ENCODE results near the gene KRT71. TPM values are rescaled to one million over a fixed set of nuclear protein-coding genes. Genes with fewer than 3 reads are reported as not detected.
"Not testable (repeated sequence)": the region's sequence is repeated elsewhere in the genome, so short reads cannot be mapped to it uniquely, and the experiment has no call there.

The KRT71 gene
- total RNA-seq, 1 donor from 2014 or later = not detected

- no peak for TF ChIP-seq CTCF (conservative IDR thresholded peaks at IDR 0.05)
- H3K4me1 Mint-ChIP-seq = no peaks in the 10 kb centered on the region
- DNase-seq (ENCODE audit: low read depth, low spot score) = no peak
- peaks cover 12% of the 10 kb centered on the region for H3K27me3 Mint-ChIP-seq (ENCODE audit: low read depth)
- no peaks in the 10 kb centered on the region for H3K36me3 Mint-ChIP-seq (ENCODE audit: low read depth)
- H3K9me3 Mint-ChIP-seq = peaks cover 3% of the 10 kb centered on the region
- H3K27ac Mint-ChIP-seq (ENCODE audit: unreplicated experiment) = no peak overlapping the region
- no peak overlapping the region for H3K4me3 Mint-ChIP-seq
Observed at GRCh38 chr12:52501490-52501889, 51.5 kb downstream of the KRT71 start.

GRCh38 chr12:52500574-52500973, 52.4 kb downstream of the KRT71 start:
- not testable (repeated sequence) for DNase-seq (ENCODE audit: low read depth, low spot score); H3K4me1 Mint-ChIP-seq; H3K9me3 Mint-ChIP-seq; H3K4me3 Mint-ChIP-seq; H3K27ac Mint-ChIP-seq (ENCODE audit: unreplicated experiment); H3K36me3 Mint-ChIP-seq (ENCODE audit: low read depth)
- H3K27me3 Mint-ChIP-seq (ENCODE audit: low read depth) = peaks cover 14% of the 10 kb centered on the region

GRCh38 chr12:52499806-52500560, 53.0 kb downstream of the KRT71 start:
- H3K27ac Mint-ChIP-seq (ENCODE audit: unreplicated experiment) = no peak overlapping the region
- peaks cover 3% of the 10 kb centered on the region for H3K9me3 Mint-ChIP-seq
- H3K4me3 Mint-ChIP-seq = no peak overlapping the region

GRCh38 chr12:52498946-52499345, 54.0 kb downstream of the KRT71 start:
- H3K4me1 Mint-ChIP-seq = no peaks in the 10 kb centered on the region
- DNase-seq (ENCODE audit: low read depth, low spot score) = no peak
- no peaks in the 10 kb centered on the region for H3K36me3 Mint-ChIP-seq (ENCODE audit: low read depth)

More at GRCh38 chr12:52499806-52500560, 53.0 kb downstream of the KRT71 start:
- peaks cover 15% of the 10 kb centered on the region for H3K27me3 Mint-ChIP-seq (ENCODE audit: low read depth)
- no peaks in the 10 kb centered on the region for H3K4me1 Mint-ChIP-seq
- no peaks in the 10 kb centered on the region for H3K36me3 Mint-ChIP-seq (ENCODE audit: low read depth)
- no peak for TF ChIP-seq CTCF (conservative IDR thresholded peaks at IDR 0.05)
- DNase-seq (ENCODE audit: low read depth, low spot score) = no peak

GRCh38 chr12:52497975-52498374, 55.0 kb downstream of the KRT71 start:
- Mint-ChIP-seq H3K27me3 (ENCODE audit: low read depth) (peaks cover 26% of the 10 kb centered on the region), H3K9me3 (peaks cover 3% of the 10 kb centered on the region), H3K27ac (ENCODE audit: unreplicated experiment) (no peak overlapping the region), H3K4me3 (no peak overlapping the region), H3K4me1 (no peaks in the 10 kb centered on the region), H3K36me3 (ENCODE audit: low read depth) (no peaks in the 10 kb centered on the region)
- no peak for TF ChIP-seq CTCF (conservative IDR thresholded peaks at IDR 0.05)
- no peak for DNase-seq (ENCODE audit: low read depth, low spot score)

More at GRCh38 chr12:52498946-52499345, 54.0 kb downstream of the KRT71 start:
- Mint-ChIP-seq H3K27me3 (ENCODE audit: low read depth) (peaks cover 22% of the 10 kb centered on the region), H3K27ac (ENCODE audit: unreplicated experiment) (no peak overlapping the region), H3K4me3 (no peak overlapping the region), H3K9me3 (peaks cover 3% of the 10 kb centered on the region)
- no peak for TF ChIP-seq CTCF (conservative IDR thresholded peaks at IDR 0.05)

GRCh38 chr12:52496590-52497071, 56.3 kb downstream of the KRT71 start:
- TF ChIP-seq CTCF (conservative IDR thresholded peaks at IDR 0.05) = no peak
- H3K36me3 Mint-ChIP-seq (ENCODE audit: low read depth) = no peaks in the 10 kb centered on the region
- H3K27me3 Mint-ChIP-seq (ENCODE audit: low read depth) = peaks cover 30% of the 10 kb centered on the region
- H3K4me3 Mint-ChIP-seq = no peak overlapping the region
- DNase-seq (ENCODE audit: low read depth, low spot score) = no peak
- no peak overlapping the region for H3K27ac Mint-ChIP-seq (ENCODE audit: unreplicated experiment)
- H3K9me3 Mint-ChIP-seq = no peaks in the 10 kb centered on the region
- H3K4me1 Mint-ChIP-seq = no peaks in the 10 kb centered on the region

Data from neural crest cell (in vitro differentiated cells).